HEK293T (cell line): ENCODE data around the gene UQCRC2.
"Not testable (repeated sequence)": the region's sequence is repeated elsewhere in the genome, so short reads cannot be mapped to it uniquely, and the experiment has no call there.

Source experiments
- CTCF ChIA-PET: fragments of 350-600 bp; formaldehyde crosslinking; extraction: SDS; loops from one replicate; lab custom pipeline; 2021; ENCODE audit warnings: antibody characterized with exemption, inconsistent platforms; lab: Yijun Ruan, JAX
- POLR2A ChIA-PET: fragments of 350-600 bp; formaldehyde crosslinking; extraction: SDS; loops from one replicate; lab custom pipeline; 2020; ENCODE audit warnings: antibody characterized with exemption, inconsistent platforms; lab: Yijun Ruan, JAX
- DNase-seq: peaks from one replicate; pipeline ENCODE4 v3.0.0; 2012; ENCODE audit warnings: mixed read lengths; ENCODE audit errors: extremely low spot score
- ARNT ChIP-seq: fragments of 450-650 bp; IDR thresholded peaks from 2 replicates; pipeline ENCODE4 v1.6.1; 2017; ENCODE audit warnings: mild to moderate bottlenecking
- BHLHE40 ChIP-seq: fragments of 450-650 bp; IDR thresholded peaks from 2 replicates; pipeline ENCODE4 v1.6.1; 2016; ENCODE audit warnings: mild to moderate bottlenecking, moderate library complexity, borderline replicate concordance
- CTBP1 ChIP-seq: fragments of 450-650 bp; IDR thresholded peaks from 2 replicates; pipeline ENCODE4 v1.6.1; 2016; ENCODE audit warnings: borderline replicate concordance
- ELF4 ChIP-seq: fragments of 450-650 bp; IDR thresholded peaks from 2 replicates; pipeline ENCODE4 v1.6.1; 2017; ENCODE audit warnings: antibody characterized with exemption
- FOXA1 ChIP-seq: fragments of 450-650 bp; IDR thresholded peaks from 2 replicates; pipeline ENCODE4 v1.6.1; 2016; ENCODE audit warnings: mild to moderate bottlenecking
- FOXK2 ChIP-seq: fragments of 450-650 bp; IDR thresholded peaks from 2 replicates; pipeline ENCODE4 v1.6.1; 2016; ENCODE audit warnings: mild to moderate bottlenecking
- FOXM1 ChIP-seq: fragments of 450-650 bp; IDR thresholded peaks from 2 replicates; pipeline ENCODE4 v1.6.1; 2017; ENCODE audit warnings: mild to moderate bottlenecking, borderline replicate concordance
- HDGF ChIP-seq: fragments of 450-650 bp; IDR thresholded peaks from 2 replicates; pipeline ENCODE4 v1.6.1; 2017; ENCODE audit warnings: antibody characterized with exemption, borderline replicate concordance
- L3MBTL2 ChIP-seq: fragments of 450-650 bp; conservative IDR thresholded peaks from 2 replicates; pipeline ENCODE4 v1.6.1; 2016; ENCODE audit warnings: mild to moderate bottlenecking
- LEF1 ChIP-seq: fragments of 450-650 bp; IDR thresholded peaks from 2 replicates; pipeline ENCODE4 v1.6.1; 2017; ENCODE audit warnings: mild to moderate bottlenecking, borderline replicate concordance
- NFRKB ChIP-seq: fragments of 450-650 bp; IDR thresholded peaks from 2 replicates; pipeline ENCODE4 v1.6.1; 2016; ENCODE audit warnings: mild to moderate bottlenecking, moderate library complexity
- SP1 ChIP-seq: fragments of 450-650 bp; IDR thresholded peaks from 2 replicates; pipeline ENCODE4 v1.6.1; 2017
- SUZ12 ChIP-seq: fragments of 450-650 bp; IDR thresholded peaks from 2 replicates; pipeline ENCODE4 v1.6.1; 2016; ENCODE audit warnings: mild to moderate bottlenecking
- TARDBP ChIP-seq: fragments of 450-650 bp; IDR thresholded peaks from 2 replicates; pipeline ENCODE4 v1.6.1; 2016
- ZNF384 ChIP-seq: fragments of 450-650 bp; IDR thresholded peaks from 2 replicates; pipeline ENCODE4 v1.6.1; 2016
- TF ChIP-seq, protein P1 (sequence below): fragments of 450-650 bp; IDR thresholded peaks from 2 replicates; pipeline ENCODE4 v1.6.1; 2016

Gene UQCRC2

DNA sequence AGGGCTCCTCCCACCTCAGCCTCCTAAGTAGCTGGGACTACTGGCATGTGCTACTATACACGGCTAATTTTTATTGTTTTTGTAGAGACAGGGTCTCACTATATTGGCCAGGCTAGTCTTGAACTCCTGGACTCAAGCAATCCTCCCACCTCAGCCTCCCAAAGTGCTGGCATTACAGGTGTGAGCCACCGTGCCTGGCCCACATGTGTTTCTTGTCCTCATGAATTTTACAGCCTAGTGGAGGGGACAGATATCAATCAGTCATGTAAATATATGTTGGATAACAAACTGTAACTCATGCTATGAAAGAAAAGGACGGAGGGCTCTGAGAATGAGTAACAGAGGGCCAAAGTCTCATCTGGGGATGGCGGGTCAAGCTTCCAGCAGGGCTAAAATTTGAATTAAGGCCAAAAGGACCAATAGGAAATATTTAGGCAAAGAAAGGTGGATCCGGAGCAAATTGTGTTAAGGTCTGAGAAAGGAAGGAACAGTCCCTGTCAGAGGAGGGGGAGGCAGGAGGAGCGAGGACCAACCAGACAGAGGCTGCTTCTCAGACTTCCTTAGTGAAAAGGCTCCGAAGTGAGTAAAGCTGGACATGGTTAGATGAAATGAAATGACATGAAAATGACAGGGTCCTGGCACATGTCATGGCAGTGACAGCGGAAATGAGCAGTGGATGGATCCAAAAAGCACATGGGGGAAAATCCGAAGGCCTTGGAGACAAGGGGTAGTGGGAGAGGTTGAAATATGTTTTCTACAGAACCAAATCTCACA lies 43.9 kb downstream of the UQCRC2 start:
- CTCF ChIA-PET: interaction anchor here (3.6 kb wide), 1 partner anchor 81 kb away, joined by 37 read pairs; no protein-coding TSS in a partner anchor
- DNase-seq: no peak
- POLR2A ChIA-PET: no interaction called here
- TF ChIP-seq NFRKB (no peak), ZNF384 (no peak), L3MBTL2 (no peak), SP1 (no peak), SUZ12 (no peak), ARNT (no peak), FOXK2 (no peak), FOXM1 (no peak), LEF1 (no peak), FOXA1 (no peak), TARDBP (no peak), ELF4 (no peak), HDGF (no peak), CTBP1 (no peak), BHLHE40 (no peak)
- TF ChIP-seq, protein P1, sequence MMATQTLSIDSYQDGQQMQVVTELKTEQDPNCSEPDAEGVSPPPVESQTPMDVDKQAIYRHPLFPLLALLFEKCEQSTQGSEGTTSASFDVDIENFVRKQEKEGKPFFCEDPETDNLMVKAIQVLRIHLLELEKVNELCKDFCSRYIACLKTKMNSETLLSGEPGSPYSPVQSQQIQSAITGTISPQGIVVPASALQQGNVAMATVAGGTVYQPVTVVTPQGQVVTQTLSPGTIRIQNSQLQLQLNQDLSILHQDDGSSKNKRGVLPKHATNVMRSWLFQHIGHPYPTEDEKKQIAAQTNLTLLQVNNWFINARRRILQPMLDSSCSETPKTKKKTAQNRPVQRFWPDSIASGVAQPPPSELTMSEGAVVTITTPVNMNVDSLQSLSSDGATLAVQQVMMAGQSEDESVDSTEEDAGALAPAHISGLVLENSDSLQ: no peak

- ChIA-PET POLR2A (no interaction called here), CTCF (interaction anchor here (3.6 kb wide), 1 partner anchor 80 kb away, joined by 37 read pairs; no protein-coding TSS in a partner anchor)
- TF ChIP-seq BHLHE40 (no peak), CTBP1 (no peak), SP1 (no peak), FOXA1 (no peak), NFRKB (no peak), FOXM1 (no peak), L3MBTL2 (no peak), ZNF384 (no peak), LEF1 (no peak), SUZ12 (no peak), ARNT (no peak), ELF4 (no peak), TARDBP (no peak), FOXK2 (no peak), HDGF (no peak)
- TF ChIP-seq, protein P1: no peak
- no peak for DNase-seq
Measured at GRCh38 chr16:21997697-21998480, 44.7 kb downstream of the UQCRC2 start.

DNA sequence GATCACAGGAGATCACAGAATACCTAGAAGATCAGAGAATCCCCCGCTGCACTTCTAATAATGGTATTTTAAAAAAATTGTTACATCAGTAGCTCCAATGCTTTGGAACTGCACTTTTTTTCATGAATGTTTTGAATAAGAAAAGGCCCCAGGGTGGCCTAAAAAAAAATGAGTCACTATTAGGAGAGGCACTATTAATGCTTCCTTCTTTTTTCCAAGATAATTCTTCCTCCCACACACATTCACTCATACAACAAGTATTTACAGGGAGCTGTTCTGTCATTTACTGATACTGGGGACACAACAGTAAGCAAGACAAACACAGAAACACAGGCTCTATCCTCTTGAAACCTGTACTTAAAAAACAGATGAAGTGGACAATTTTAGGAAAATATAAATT lies 48.4 kb downstream of the UQCRC2 start:
- CTCF ChIA-PET: interaction anchor here (0.7 to 3.6 kb wide), 4 partner anchors 15 to 187 kb away, joined by 3 to 23 read pairs (median 6); no protein-coding TSS in a partner anchor
- POLR2A ChIA-PET: no interaction called here
- DNase-seq: no peak
- TF ChIP-seq FOXK2: no peak
- no peak for TF ChIP-seq L3MBTL2
- no peak for TF ChIP-seq FOXA1
- TF ChIP-seq ARNT: no peak
- TF ChIP-seq ZNF384: no peak
- TF ChIP-seq SP1: no peak
- TF ChIP-seq BHLHE40: no peak
- TF ChIP-seq NFRKB: no peak
- TF ChIP-seq SUZ12: no peak
- no peak for TF ChIP-seq TARDBP
- no peak for TF ChIP-seq FOXM1
- TF ChIP-seq, protein P1: no peak

DNA sequence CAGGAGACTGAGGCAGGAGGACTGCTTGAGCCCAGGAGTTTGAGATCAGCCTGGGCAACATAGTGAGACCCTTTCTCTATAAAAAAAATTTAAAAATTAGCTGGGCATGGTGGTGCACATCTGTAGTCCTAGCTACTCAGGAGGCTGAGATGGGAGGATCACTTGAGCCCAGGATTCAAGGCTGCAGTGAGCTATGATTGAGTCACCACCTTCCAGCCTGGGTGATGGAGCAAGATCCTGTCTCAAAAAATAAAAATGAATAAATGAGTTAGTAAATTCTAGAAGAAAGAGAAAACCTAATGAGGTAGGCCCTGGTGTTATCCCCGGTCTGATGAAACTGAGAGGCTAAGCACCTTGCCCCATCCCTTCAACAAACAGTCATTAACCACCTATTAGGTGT lies 48.9 kb downstream of the UQCRC2 start:
- POLR2A ChIA-PET, DNase-seq: not testable (repeated sequence)
- CTCF ChIA-PET: interaction anchor here (0.7 to 3.6 kb wide), 4 partner anchors 14 to 187 kb away, joined by 3 to 23 read pairs (median 6); no protein-coding TSS in a partner anchor

DNA sequence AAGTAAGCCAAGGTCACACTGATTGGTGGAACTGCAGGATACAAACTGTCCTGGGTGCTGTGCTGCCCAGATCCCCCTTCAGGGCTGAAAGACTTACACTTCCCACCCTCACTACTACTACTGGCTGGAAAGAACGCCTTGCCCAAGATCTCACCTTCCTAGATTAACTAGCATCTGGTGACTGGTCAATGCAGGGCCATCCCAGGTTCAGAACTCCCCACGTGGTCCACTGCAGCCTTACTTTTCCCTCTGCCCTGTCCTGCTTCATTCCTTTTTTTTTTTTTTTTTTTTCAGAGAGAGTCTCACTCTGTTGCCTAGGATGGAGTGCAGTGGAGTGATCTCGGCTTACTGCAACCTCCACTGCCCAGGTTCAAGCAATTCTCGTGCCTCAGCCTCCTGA lies 50.0 kb downstream of the UQCRC2 start:
- ChIA-PET POLR2A (no interaction called here), CTCF (interaction anchor here (1.9 to 3.6 kb wide), 2 partner anchors 75 to 185 kb away, joined by 9 to 23 read pairs; no protein-coding TSS in a partner anchor)
- TF ChIP-seq BHLHE40 (no peak), LEF1 (no peak), ELF4 (no peak), ZNF384 (no peak), NFRKB (no peak), CTBP1 (no peak)
- DNase-seq: no peak

- no peak for DNase-seq
- ChIA-PET CTCF (interaction anchor here (3.6 kb wide), 1 partner anchor 74 kb away, joined by 23 read pairs; no protein-coding TSS in a partner anchor), POLR2A (no interaction called here)
- TF ChIP-seq ELF4 (no peak), HDGF (no peak), CTBP1 (no peak), BHLHE40 (no peak), TARDBP (no peak)
- TF ChIP-seq, protein P1: no peak
Measured at GRCh38 chr16:22004341-22004740, 51.2 kb downstream of the UQCRC2 start.
